Astrocyte of the spinal cord (primary cell): ENCODE results near the gene SETBP1.

Source experiments
- DNase-seq: peaks from one replicate; pipeline ENCODE4 v3.0.0; 2011; ENCODE audit warnings: low read depth, low spot score
- H3K4me3 ChIP-seq: 2 replicates; pipeline ENCODE4 v1.5.1; 2011; ENCODE audit warnings: low read depth, mild to moderate bottlenecking, low read length, moderate library complexity
- CTCF ChIP-seq: IDR thresholded peaks from 2 replicates; pipeline ENCODE4 v1.5.1; 2012; ENCODE audit warnings: low read depth, mild to moderate bottlenecking, low read length, inconsistent platforms
- in situ Hi-C: cut with HindIII; loops from 2 replicates; pipeline ENCODE4 v1.10.0; 2017; ENCODE audit warnings: low sequenced_read_pairs

Gene SETBP1

DNA sequence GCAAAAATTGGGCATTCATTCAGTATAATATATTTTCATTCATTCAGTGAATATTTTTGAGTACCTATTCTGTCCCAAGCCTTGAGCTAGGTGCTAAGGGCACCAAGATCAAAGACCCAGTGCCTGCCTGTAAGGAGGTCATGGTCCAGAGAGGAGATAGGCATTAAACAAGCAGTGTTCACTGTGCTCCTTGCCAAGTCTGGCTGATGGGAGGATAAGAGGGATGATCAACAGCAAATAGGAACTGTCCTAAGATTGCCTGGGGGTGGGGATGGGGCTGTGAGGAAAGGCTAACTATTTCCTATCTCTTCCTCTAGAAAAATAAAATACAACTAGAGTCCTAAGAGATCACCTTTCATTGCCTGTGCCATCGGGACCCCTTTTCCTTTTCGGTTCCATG is 60.4 kb downstream of the SETBP1 start:
- no peak overlapping the region for H3K4me3 ChIP-seq
- in situ Hi-C loops, result no loop called here
- no peak for TF ChIP-seq CTCF
- no peak for DNase-seq

DNA sequence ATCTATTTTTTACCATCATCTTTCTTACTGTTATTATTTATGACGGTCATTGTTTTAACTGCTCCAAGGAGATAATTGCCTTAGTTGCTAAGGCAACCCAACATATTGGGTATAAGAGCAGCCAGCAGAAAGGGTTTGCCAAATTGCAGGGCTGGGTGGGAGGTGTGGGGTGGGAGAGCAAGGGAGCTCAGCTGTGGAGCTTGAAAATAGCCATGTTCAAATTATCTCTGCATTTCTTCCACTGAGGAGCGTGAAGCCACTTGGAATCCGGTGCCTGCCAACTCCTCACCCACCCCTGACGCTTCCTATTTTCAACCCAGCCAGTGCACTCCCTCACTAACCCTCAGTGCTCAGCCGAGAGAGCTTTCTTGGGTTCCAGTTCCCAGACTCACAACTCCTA is 60.8 kb downstream of the SETBP1 start:
- no peak for TF ChIP-seq CTCF
- in situ Hi-C loops, result no loop called here
- no peak overlapping the region for H3K4me3 ChIP-seq
- no peak for DNase-seq

GRCh38 chr18:44742126-44742525 is 61.4 kb downstream of the SETBP1 start:
- in situ Hi-C loops, result no loop called here

DNA sequence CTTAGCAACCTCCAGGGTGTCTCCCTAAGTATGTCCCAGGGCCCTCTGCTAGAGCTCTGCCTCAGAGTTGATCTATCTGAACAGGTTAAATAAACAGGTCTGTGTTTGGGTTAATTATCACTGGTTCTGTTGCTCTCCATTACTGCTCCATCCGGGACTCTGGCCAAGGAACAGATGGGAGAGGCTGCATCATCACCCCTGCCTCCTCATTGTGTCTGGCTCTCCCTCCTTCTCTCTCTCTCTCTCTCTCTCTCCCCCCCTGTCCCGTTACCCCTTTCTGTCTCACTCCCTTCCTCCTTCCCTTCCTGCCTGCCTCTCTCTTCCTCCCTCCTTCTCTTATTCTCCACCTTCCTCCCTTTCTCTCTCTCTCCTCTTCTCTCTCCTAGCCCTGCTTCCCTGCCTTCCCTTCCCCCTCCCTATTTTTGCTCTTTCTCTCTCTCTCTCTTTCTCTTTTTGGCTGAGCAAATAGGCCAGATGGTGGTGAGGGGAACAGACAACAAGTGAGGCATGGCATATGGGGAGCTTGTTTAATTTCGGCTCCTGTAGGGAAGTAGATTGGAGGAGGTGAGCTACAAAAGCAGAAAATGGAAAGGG is 62.1 kb downstream of the SETBP1 start:
- in situ Hi-C loops, result no loop called here

More at GRCh38 chr18:44742126-44742525, 61.4 kb downstream of the SETBP1 start:
- no peak overlapping the region for H3K4me3 ChIP-seq
- DNase-seq, result no peak
- no peak for TF ChIP-seq CTCF

GRCh38 chr18:44743631-44744030 is 62.9 kb downstream of the SETBP1 start:
- no peak overlapping the region for H3K4me3 ChIP-seq
- in situ Hi-C loops, result no loop called here
- no peak for DNase-seq
- TF ChIP-seq CTCF, result no peak

More for the DNA sequence above, 62.1 kb downstream of the SETBP1 start:
- H3K4me3 ChIP-seq, result no peak overlapping the region
- no peak for TF ChIP-seq CTCF
- DNase-seq, result peak; percentile 81

DNA sequence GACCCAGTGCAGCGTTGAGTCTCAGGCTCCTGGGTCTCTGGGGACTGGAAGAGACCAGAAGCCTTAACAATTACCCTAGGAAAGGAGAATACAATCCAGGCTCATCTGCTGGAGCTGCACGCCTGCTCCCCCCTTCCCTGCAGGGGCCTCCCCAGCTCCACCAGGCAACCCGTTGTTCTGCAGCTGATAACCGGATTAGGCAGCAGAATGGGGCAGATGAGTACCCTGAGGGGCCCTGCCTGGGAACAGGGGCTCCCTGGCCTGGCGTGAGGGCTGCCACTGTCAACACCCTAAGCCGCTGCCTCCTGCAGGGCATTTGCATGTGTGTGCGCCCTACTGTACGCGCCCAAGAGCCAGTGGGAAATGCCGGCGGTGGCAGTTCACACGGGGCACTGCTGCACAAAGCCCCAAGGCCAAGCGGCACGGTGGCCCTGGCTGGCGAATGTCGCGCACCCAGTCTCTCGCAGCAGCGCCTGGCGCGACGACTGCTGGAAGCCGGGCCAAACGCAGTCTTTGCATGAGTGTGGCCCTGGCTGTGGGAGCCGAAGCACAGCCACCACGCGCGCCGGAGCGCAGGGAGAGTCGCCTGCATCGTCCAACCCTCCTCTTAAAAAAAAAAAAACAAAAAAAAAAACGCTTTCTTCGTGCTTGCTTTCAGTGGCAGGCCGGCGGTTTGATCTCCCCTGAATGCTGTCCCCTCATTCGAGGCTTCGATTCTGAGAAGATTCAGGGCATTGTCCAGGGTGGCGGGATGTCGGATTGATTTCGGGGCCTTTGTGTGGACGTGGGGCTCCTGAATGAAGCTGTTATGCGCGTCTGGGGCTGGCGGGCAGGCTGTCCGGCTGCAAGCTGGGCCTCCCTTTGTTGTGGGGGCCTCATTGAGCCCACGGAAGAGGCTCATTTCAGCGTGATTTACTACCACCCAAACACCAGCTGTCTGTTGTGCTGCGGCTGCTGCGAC is 63.8 kb downstream of the SETBP1 start:
- no peak for DNase-seq
- in situ Hi-C loops, result no loop called here
- no peak for TF ChIP-seq CTCF
- no peak overlapping the region for H3K4me3 ChIP-seq
